DOHH2 (cell line): ENCODE measurements around the gene ABCC6.
"Not testable (repeated sequence)": the region's sequence is repeated elsewhere in the genome, so short reads cannot be mapped to it uniquely, and the experiment has no call there.

ENCODE experiments used
- H3F3A ChIP-seq: fragments of 200-600 bp; sonication (generic), shearing (Covaris generic); 2 replicates; pipeline ENCODE4 v1.6.0; 2016; ENCODE audit warnings: antibody characterized with exemption, mild to moderate bottlenecking; ENCODE audit not compliant: control insufficient read depth, insufficient read depth
- H3K27ac ChIP-seq: fragments of 200-600 bp; sonication (generic); 2 replicates; pipeline ENCODE4 v1.5.1; 2014; ENCODE audit warnings: low read depth, mild to moderate bottlenecking, low read length, moderate library complexity
- H3K27me3 ChIP-seq: fragments of 200-600 bp; sonication (generic); 2 replicates; pipeline ENCODE4 v1.6.1; 2014; ENCODE audit warnings: mild to moderate bottlenecking, low read length, mixed read lengths; ENCODE audit not compliant: control insufficient read depth
- H3K36me3 ChIP-seq: fragments of 200-600 bp; sonication (generic); 2 replicates; pipeline ENCODE4 v1.6.1; 2014; ENCODE audit warnings: mild to moderate bottlenecking, low read length, moderate library complexity, mixed read lengths; ENCODE audit not compliant: control insufficient read depth
- H3K4me1 ChIP-seq: fragments of 200-600 bp; sonication (generic); 2 replicates; pipeline ENCODE4 v1.6.1; 2014; ENCODE audit warnings: mild to moderate bottlenecking, low read length, mixed read lengths; ENCODE audit not compliant: control insufficient read depth
- H3K4me2 ChIP-seq: fragments of 200-600 bp; sonication (generic); 2 replicates; pipeline ENCODE4 v1.6.0; 2014; ENCODE audit warnings: mild to moderate bottlenecking, low read length, moderate library complexity
- H3K4me3 ChIP-seq: fragments of 200-600 bp; sonication (generic); 2 replicates; pipeline ENCODE4 v1.5.1; 2014; ENCODE audit warnings: mild to moderate bottlenecking, low read length, mixed read lengths
- H3K79me2 ChIP-seq: fragments of 200-600 bp; sonication (generic); 2 replicates; pipeline ENCODE4 v1.6.1; 2014; ENCODE audit warnings: mild to moderate bottlenecking, low read length, mixed read lengths; ENCODE audit not compliant: control insufficient read depth
- H3K9me2 ChIP-seq: fragments of 200-600 bp; sonication (generic); replicated peaks from 2 replicates; pipeline ENCODE4 v1.6.1; 2014; ENCODE audit warnings: mild to moderate bottlenecking, low read length, mixed read lengths; ENCODE audit not compliant: control insufficient read depth
- H3K9me3 ChIP-seq: fragments of 200-600 bp; sonication (generic); 2 replicates; pipeline ENCODE4 v1.6.1; 2014; ENCODE audit warnings: antibody characterized with exemption, low read length, mixed read lengths; ENCODE audit not compliant: control insufficient read depth, insufficient read depth
- H4K20me1 ChIP-seq: fragments of 200-600 bp; sonication (generic); 2 replicates; pipeline ENCODE4 v1.6.0; 2014; ENCODE audit warnings: low read depth, mild to moderate bottlenecking, antibody characterized with exemption, low read length, moderate library complexity; ENCODE audit not compliant: control insufficient read depth, insufficient read depth

The ABCC6 gene

GRCh38 chr16:16240667-16241066 is 17.4 kb upstream of the ABCC6 start:
- not testable (repeated sequence) for H3K4me2 ChIP-seq, H3K79me2 ChIP-seq, H3K27ac ChIP-seq, H4K20me1 ChIP-seq, H3K4me3 ChIP-seq, H3K4me1 ChIP-seq, H3K9me2 ChIP-seq, H3K27me3 ChIP-seq, H3F3A ChIP-seq, H3K9me3 ChIP-seq, H3K36me3 ChIP-seq

GRCh38 chr16:16237738-16238137 is 14.4 kb upstream of the ABCC6 start:
- not testable (repeated sequence) for H4K20me1 ChIP-seq, H3K9me2 ChIP-seq, H3K4me2 ChIP-seq, H3K79me2 ChIP-seq, H3K4me1 ChIP-seq, H3K27ac ChIP-seq, H3F3A ChIP-seq, H3K36me3 ChIP-seq, H3K27me3 ChIP-seq, H3K9me3 ChIP-seq, H3K4me3 ChIP-seq

- H3K27ac ChIP-seq: not testable (repeated sequence)
Measured at GRCh38 chr16:16237071-16237470, 13.8 kb upstream of the ABCC6 start.

GRCh38 chr16:16232692-16233061 is 9.4 kb upstream of the ABCC6 start:
- H3K9me3 ChIP-seq, H3K4me2 ChIP-seq, H3F3A ChIP-seq, H3K27me3 ChIP-seq, H3K9me2 ChIP-seq, H3K4me1 ChIP-seq, H3K4me3 ChIP-seq, H4K20me1 ChIP-seq, H3K79me2 ChIP-seq, H3K36me3 ChIP-seq, H3K27ac ChIP-seq: not testable (repeated sequence)

More at GRCh38 chr16:16237071-16237470, 13.8 kb upstream of the ABCC6 start:
- H3K36me3 ChIP-seq, H4K20me1 ChIP-seq, H3K4me1 ChIP-seq, H3K9me2 ChIP-seq, H3K4me2 ChIP-seq, H3K4me3 ChIP-seq, H3F3A ChIP-seq, H3K27me3 ChIP-seq, H3K9me3 ChIP-seq, H3K79me2 ChIP-seq: not testable (repeated sequence)

GRCh38 chr16:16223662-16224241 is 458 bp upstream of the ABCC6 start:
- H3K36me3 ChIP-seq, H4K20me1 ChIP-seq, H3K4me1 ChIP-seq, H3K4me3 ChIP-seq, H3K9me3 ChIP-seq, H3F3A ChIP-seq, H3K27me3 ChIP-seq, H3K79me2 ChIP-seq, H3K27ac ChIP-seq, H3K9me2 ChIP-seq, H3K4me2 ChIP-seq: not testable (repeated sequence)

GRCh38 chr16:16221382-16221781 is 1.9 kb downstream of the ABCC6 start:
- not testable (repeated sequence) for H3K79me2 ChIP-seq, H3K4me2 ChIP-seq, H3K36me3 ChIP-seq, H3K27me3 ChIP-seq, H4K20me1 ChIP-seq, H3F3A ChIP-seq, H3K9me3 ChIP-seq, H3K27ac ChIP-seq, H3K4me3 ChIP-seq, H3K9me2 ChIP-seq, H3K4me1 ChIP-seq

- H3K27ac ChIP-seq, H3K27me3 ChIP-seq: not testable (repeated sequence)
Measured at GRCh38 chr16:16220449-16220848, 2.8 kb downstream of the ABCC6 start.

GRCh38 chr16:16218787-16219186 is 4.5 kb downstream of the ABCC6 start:
- H3K36me3 ChIP-seq, H3K27me3 ChIP-seq, H3K4me3 ChIP-seq, H3K79me2 ChIP-seq, H3K27ac ChIP-seq, H3K4me1 ChIP-seq, H3K4me2 ChIP-seq, H3F3A ChIP-seq, H3K9me2 ChIP-seq, H4K20me1 ChIP-seq, H3K9me3 ChIP-seq: not testable (repeated sequence)

More at GRCh38 chr16:16220449-16220848, 2.8 kb downstream of the ABCC6 start:
- not testable (repeated sequence) for H3K9me3 ChIP-seq, H3K36me3 ChIP-seq, H3K4me3 ChIP-seq, H3K4me2 ChIP-seq, H3K4me1 ChIP-seq, H3K79me2 ChIP-seq, H3F3A ChIP-seq, H3K9me2 ChIP-seq, H4K20me1 ChIP-seq
